HG03565 (cell line): ENCODE data around the gene PSTPIP2.
"Not testable (repeated sequence)": the region's sequence is repeated elsewhere in the genome, so short reads cannot be mapped to it uniquely, and the experiment has no call there.

Experiments used
- ATAC-seq: cut with Tn5 transposase; IDR thresholded peaks from one replicate; pipeline ENCODE4 v1.9.1; 2021; ENCODE audit warnings: mild to moderate bottlenecking, moderate library complexity; ENCODE audit not compliant: unreplicated experiment

PSTPIP2 gene, protein sequence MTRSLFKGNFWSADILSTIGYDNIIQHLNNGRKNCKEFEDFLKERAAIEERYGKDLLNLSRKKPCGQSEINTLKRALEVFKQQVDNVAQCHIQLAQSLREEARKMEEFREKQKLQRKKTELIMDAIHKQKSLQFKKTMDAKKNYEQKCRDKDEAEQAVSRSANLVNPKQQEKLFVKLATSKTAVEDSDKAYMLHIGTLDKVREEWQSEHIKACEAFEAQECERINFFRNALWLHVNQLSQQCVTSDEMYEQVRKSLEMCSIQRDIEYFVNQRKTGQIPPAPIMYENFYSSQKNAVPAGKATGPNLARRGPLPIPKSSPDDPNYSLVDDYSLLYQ

DNA sequence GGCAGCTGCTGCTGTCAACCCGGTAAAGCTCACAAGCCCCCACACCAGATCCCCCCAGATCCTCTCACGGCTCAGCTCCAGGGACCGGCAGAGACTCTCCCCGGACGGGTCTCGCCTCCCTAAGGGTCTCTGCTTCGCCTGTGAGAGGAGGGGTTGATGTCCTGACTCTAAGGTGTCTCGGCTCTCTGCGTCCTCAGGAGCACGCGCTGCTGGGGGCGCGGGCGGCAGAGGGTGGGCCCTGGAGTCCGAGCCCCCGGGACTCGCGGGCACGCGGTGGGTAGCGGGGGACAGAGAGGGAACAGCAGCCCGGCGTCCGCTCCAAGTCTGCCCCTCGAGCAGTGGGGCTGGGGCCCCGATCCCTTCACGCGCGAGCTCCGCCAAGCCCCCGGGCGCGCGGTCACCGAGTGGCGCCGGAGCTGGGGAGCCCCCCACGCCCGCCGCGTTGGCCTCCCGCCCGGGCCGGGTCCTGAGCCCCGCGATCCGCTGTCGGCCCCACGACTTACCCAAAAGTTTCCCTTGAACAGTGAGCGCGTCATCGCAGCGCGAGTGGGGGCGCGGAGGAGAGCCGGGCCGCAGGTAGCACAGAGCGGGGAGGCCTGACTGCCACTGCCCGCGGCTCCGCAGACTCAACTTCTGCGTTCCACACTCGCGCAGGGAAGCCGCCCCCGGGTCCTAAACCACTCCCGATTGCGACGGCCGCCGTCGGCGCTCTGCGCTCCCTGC is at the start of gene PSTPIP2:
PSTPIP2 (minus strand) TSS at position 608 of the 723 bp plus-strand sequence; CDS start at position 536, 72 bp downstream.
- ATAC-seq: peak; percentile 36

DNA sequence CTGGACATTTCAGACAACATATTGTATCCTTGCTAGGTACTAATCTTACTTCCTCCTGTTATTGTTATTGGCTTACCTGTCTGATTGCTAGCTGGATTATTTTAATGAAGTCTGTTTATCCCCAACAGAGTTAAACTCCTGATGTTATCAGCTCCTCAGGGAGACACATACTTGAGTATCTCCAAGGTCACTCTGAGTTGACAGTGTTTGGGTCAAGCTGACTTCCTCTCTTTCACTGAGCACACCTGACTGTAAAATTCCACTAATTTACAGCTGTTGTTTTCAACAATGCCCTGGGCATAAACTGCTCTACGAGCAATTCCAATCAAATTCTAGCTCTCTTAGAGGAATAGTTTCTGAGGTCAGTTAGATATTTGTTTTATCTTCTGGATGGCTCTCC is 41.7 kb upstream of the PSTPIP2 start:
- ATAC-seq: no peak

DNA sequence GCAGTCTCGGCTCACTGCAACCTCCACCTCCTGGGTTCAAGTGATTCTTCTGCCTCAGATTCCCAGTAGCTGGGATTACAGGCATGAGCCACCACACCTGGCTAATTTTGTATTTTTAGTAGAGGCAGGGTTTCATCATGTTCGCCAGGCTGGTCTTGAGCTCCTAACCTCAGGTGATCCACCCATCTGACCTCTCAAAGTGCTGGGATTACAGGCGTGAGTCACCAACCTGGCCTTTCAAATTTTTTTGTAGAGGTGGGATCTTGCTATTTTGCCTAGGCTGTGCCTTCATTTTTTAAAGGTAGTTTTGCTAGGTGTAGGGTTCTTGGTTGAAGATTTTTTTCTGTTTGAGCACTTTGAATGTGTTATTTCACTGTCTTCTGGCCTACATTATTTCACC is 38.3 kb upstream of the PSTPIP2 start:
- ATAC-seq: no peak

DNA sequence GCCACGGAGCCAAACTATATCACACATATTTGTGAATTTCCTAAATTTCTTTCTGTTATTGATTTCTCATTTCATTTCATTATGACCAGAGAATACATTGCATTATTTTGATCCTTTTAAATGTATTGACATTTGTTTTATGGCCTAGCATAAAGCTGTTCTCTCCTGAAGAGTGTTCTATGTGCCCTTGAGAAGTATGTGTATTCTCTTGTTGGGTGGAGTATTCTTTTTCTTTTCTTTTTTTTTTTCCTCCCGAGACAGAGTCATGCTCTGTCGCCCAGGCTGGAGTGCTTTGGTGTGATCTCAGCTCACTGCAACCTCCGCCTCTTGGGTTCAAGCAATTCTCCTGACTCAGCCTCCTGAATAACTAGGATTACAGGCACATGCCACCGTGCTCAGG is 37.3 kb upstream of the PSTPIP2 start:
- no peak for ATAC-seq

DNA sequence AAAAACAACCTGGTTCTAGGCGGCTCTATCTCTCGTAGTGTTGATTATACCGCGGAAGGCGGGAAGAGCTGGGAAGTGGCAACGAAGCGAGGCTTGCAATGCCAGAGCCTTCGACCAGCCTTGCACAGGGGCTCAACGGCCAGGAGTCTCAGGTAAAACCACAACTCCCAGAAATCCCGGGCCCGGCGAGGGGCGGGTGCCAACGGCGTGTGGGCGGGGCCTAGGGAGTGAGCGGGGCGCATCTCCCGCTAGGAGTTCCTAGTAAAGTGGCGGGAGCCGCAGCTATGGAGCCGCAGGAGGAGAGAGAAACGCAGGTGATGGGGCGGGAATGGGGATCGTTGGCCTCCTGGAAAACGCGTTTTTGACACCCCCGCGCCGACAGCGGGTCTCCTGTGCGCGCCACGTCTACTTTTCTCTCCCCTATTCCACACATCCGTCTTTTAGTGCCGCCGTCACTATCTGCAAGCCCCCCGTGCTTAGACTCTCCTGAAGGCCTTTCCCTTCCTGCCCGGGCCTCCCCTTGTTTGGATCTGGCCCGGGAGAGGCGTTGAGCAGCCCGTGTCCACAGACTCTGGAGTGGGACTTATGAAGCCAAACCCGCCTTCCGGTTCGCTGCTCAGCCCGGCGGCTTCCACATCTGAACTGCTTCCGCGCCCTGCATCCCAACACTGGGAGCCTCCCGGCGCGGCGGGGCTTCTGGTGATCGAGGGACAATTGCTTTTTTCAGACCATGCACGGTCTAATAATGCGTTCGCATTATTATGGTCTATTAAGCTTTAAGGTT is 32.3 kb upstream of the PSTPIP2 start, which contains the start of gene HAUS1:
HAUS1 (plus strand) TSS at position 258 of the 784 bp plus-strand sequence; CDS start at position 285, 27 bp downstream.
- peak; percentile 80 for ATAC-seq

DNA sequence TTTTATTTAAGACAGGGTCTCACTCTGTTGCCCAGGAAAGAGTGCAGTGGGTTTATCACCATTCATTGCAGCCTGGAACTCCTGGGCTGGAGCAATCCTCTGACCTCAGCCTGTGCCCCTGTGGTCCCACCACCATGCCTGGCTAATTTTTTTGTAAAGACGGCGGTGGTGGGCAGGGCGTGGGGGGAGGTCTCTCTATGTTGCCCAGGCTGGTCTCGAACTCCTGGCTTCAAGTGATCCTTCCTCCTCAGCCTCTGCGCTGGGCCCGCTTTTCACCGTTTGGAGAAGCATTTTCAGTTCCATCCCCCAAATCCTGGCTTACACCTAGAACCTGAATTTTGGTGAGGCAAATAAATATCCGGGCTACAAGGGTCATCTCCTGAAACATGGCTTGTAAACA is 27.4 kb upstream of the PSTPIP2 start:
- ATAC-seq: no peak

DNA sequence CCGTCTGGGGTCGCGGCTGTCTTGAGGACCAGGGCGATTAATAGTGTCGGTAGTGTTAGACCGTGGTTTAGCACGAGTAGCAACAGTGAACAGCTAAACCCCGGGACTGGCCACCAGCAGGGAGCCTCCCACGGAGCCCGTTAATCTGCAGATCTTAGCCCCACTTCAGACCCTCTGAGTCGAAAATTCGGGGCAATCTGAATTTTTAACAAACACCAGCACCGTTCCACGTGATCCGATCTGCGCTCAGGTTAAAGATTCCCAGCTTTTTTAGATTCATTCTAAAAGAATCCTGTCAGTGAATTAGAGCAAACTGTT is 26.5 kb upstream of the PSTPIP2 start:
- no peak for ATAC-seq

DNA sequence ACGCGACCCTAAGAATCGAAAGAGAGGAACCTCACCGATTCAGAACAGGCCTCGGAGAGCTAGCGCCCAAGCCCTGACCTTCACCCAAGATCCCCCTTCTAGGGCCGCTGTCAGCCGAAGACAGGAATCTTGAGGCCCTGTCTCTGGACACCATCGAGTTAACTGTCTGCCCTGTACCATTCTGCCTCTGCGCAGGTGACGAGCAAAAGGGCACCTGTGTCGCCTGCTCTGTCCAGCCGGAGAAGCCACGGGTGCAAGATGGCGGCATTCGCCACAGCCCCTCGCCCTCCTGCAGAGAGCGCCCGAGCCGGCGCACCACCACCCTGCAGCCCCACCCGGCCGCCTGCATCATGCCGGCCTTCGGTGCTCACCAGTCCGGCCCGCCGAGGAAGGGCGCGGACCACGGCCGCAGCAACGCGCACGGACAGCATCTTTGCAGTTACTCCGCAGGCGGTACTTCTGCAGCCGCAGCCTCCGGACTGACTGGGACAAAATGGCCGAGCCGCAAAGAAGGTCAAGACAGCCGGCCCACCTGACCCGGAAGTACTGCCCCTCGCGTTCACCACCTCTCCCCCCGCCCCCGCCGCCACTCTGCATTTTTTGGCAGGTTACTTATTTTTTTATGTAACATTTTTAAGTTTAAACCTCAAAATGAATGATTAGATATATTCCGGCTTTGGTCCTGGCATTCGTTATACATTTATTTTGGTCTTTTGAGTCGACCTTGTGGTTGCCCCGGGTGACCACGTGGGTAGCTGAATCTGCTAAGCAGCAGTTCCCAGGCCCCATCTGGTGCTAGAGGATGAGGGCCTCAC is 25.9 kb upstream of the PSTPIP2 start, which contains the start of gene ATP5F1A:
ATP5F1A (minus strand) TSS at position 496 of the 815 bp plus-strand sequence; CDS start at position 431, 65 bp downstream.
- peak; percentile 67 for ATAC-seq

DNA sequence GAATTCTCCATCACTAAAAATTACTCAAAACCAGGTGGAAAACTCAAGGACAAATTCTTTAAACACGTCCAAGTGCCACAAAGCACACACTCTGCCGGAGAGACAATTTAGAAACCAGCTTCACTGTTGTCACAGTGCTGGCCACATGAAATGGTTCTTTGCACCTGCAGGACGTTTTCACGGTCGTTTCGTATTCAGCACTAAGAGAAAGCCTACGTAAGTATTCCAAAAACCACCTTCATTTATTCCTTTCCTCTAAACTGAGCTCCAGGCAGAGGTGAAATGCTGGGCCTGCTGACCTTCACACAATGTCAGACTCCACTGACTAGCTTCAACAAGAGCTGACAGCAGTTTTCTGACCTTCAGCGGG is 25.4 kb upstream of the PSTPIP2 start:
- peak; percentile 16 for ATAC-seq

DNA sequence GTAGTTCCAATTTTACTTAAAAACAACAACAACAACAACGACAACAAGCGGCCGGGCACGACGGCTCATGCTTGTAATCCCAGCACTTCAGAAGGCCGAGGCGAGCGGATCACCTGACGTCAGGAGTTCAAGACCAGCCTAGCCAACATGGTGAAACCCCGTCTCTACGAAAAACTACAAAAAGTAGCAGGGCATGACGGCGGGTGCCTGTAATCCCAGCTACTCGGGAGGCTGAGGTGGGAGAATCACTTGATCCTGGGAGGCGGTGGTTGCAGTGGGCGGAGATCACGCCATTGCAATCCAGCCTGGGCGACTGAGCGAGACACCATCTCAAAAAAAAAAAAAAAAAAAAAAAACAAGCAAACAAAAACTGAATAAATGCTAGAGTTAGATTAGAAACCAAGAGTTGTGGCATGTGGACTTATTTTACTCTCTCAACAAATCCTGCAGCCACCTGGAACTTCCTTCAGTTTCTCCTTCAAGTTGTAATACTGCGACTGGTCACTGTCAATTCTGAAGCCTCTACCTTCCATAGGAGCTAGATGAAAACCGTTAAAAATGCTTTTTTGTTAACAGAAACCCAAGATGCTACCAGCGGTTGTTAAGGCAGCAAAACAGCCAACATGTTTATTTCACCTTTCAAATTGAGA is 24.7 kb upstream of the PSTPIP2 start:
- ATAC-seq: no peak

DNA sequence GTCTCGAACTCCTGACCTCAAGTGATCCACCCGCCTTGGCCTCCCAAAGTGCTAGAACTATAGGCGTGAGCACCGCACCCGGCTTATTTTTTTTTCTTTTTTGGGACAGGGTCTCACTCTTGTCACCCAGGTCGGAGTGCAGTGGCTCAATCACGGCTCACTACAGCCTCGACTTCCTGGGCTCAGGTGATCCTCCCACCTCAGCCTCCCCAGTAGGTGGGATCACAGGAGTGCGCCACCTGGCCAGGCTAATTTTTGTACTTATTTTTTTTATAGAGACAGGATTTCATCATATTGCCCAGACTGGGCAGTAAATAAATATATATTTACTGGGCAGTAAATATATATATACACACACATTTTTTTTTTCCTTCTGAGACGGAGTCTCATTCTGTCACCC is 23.5 kb upstream of the PSTPIP2 start:
- no peak for ATAC-seq

DNA sequence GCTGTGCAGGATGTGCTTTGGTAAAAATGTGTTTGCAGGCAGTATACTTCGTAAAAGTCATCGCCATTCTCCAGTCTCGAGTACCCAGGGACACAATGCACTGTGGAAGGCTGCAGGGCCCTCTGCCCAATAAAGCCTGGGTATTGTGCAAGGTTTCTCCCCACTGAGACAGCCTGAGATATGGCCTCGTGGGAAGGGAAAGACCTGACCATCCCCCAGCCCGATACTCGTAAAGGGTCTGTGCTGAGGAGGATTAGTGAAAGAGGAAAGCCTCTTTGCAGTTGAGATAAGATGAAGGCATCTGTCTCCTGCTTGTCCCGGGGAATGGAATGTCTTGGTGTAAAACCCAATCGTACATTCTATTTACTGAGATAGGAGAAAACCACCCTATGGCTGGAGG is 16.4 kb upstream of the PSTPIP2 start:
- ATAC-seq: not testable (repeated sequence)

DNA sequence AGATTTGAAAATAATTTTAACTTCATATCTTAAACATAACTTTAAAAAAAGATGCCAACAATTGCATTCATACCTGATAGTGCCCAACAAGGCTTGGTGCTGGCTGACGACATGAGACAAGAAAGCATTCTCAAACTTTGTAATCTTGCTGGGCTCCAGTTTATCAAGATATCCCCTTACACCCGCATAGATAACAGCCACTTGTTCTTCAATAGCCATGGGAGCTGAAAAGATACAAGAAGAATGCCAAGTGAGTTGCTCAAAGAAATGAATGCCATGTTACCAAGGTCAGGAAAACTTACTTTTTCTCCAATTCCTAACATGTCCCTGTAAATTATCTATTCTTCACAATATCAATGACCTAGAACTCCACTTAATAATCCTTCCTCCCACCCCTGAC is 12.4 kb upstream of the PSTPIP2 start:
- no peak for ATAC-seq

DNA sequence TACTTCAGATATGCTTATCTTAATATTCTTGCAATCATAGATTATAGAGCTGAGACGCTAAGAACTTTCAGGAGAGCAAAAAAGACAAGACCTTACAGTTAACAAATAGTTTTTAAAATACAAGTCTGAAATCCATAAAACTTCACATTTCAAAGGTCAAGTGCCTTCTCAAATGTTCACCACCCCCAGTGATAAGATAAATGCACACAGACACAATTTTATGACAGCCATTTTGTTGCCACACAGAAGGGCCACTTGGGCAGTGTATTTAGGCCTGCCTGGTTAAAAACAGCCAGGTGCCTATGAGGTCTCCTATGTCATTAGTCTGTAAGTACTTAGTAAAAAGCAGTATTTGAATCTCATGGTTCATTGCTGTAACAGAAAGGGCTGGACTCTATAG is 8.1 kb upstream of the PSTPIP2 start:
- ATAC-seq: no peak

DNA sequence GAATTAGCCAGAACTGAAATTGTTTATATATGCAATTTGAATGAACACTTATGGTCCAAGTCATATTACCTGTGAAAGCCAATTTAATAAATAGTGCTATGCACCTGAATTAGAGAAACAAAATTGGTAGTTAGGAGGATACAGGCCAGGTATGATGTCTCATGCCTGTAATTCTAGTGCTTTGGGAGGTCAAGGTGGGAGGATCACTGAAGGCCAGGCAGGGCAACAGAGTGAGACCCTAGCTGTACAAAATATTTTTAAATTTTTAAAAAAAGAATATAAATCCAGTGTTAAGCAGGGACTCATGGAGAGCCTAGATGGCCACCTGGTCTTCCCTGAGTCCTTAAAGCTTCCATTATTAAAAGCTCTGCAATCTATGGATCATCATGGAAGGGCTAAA is 7.3 kb upstream of the PSTPIP2 start:
- ATAC-seq: no peak

DNA sequence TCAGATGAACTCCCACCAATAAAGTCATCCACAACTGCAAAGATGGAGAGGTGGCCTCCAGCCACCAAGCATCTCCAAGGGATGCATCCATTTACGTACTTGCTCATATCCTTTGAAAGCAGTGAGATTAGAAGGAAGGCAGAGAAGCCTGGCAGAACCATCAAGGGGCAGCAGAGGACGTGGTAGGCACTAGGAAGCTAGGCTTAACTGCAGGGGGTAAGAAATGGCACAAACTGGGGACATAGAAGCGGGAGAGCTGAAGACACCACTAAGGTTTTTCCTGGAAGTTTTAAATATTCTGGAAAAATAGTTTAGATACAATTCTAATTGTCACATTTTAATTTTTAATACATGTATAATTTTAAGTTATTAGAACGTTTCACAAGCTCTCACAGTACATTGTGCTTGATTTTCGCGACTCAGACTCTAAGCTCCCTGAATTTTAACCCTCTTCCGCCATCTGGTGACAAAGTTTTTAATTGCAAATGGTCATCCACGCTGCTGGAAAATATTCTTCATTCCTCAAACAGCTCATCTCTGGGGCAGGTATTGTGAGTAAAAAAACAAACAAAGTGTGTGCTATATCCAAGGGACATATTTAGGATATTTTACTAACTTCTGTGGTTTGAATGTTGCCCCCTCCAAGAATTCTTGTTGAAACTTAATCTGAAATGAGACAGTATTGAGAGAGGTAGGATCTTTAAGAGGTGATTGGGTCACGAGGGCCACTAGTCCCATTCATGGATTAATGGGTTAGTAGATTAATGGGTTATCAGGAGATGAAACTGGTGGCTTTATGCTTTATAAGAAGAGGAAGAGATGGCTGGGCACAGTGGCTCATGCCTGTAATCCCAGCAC is 1.6 kb upstream of the PSTPIP2 start:
- ATAC-seq: no peak

DNA sequence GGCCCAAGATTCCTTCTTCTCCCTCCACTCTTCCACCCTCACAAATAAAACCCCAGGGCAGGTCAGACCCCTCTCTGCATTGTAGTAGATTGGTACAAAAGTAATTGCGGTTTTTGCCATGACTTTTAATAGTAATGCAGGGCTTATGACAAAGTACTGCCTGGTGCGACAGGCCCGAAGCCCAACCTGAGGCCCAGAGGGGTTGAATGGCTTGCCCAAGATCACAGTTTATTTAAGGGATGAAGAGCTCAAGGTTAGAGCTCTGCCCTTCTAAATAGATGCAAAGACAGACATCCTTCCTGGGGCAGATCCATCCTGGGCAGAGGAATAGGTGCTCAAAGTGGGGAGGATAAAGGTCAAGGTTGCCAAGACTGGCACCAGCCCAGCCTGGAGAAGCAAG is 899 bp upstream of the PSTPIP2 start:
- ATAC-seq: no peak

DNA sequence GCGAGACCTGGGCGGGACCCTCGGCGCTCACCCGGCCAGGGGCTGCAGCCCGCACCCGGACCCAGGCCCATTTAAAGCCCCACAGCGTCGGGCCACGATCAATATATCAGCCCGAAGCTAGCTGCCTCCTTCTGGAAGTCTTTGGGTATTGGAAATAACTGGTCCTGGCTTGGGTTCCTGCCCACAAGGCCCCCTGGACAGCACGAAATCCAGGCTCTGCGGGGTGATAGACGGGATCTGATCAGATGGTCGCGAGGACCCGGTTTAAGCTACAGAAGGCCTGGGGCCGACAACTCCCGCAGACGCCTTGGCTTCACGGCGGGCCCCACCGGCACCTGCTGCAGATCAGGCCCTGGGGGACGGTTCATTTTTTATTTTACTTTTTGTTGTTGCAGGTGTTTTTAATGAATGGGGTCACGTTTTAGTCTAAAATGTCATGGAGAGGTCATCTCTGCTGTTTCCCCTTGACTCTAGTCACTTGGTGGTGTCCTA is 362 bp upstream of the PSTPIP2 start:
- no peak for ATAC-seq
